ENCODE measurements around the gene SLC38A11.

Gene SLC38A11

GRCh38 chr2:164969909-164970690 is 14.8 kb upstream of the SLC38A11 start:
- DNase-seq = no peak

GRCh38 chr2:164967781-164968228 is 12.5 kb upstream of the SLC38A11 start:
- DNase-seq = no peak

- no peak for DNase-seq
These were observed 12.0 kb upstream of the SLC38A11 start for GRCh38 chr2:164967361-164967760.

- no peak for DNase-seq
These were observed 9.4 kb upstream of the SLC38A11 start for GRCh38 chr2:164964700-164965099.

GRCh38 chr2:164960159-164960558 is 4.8 kb upstream of the SLC38A11 start:
- DNase-seq = no peak

- DNase-seq = no peak
These were observed 1.1 kb downstream of the SLC38A11 start for GRCh38 chr2:164954186-164954585.

GRCh38 chr2:164953279-164953678 is 2.0 kb downstream of the SLC38A11 start:
- DNase-seq = no peak

- DNase-seq = no peak
These were observed 3.1 kb downstream of the SLC38A11 start for GRCh38 chr2:164952057-164952702.

- no peak for DNase-seq
These were observed 6.8 kb downstream of the SLC38A11 start for GRCh38 chr2:164948540-164948939.

- DNase-seq = no peak
These were observed 8.0 kb downstream of the SLC38A11 start for GRCh38 chr2:164947281-164947680.

- no peak for DNase-seq
These were observed 12.0 kb downstream of the SLC38A11 start for GRCh38 chr2:164943289-164943688.

- DNase-seq = no peak
These were observed 17.4 kb downstream of the SLC38A11 start for GRCh38 chr2:164937864-164938401.

GRCh38 chr2:164935118-164936101 is 19.9 kb downstream of the SLC38A11 start:
- DNase-seq = no peak

GRCh38 chr2:164934401-164935117 is 20.8 kb downstream of the SLC38A11 start:
- DNase-seq = no peak

GRCh38 chr2:164933671-164934189 is 21.6 kb downstream of the SLC38A11 start:
- DNase-seq = no peak

GRCh38 chr2:164932377-164932776 is 22.9 kb downstream of the SLC38A11 start:
- DNase-seq = no peak

- DNase-seq = no peak
These were observed 27.1 kb downstream of the SLC38A11 start for GRCh38 chr2:164928101-164928673.

GRCh38 chr2:164922134-164922533 is 33.2 kb downstream of the SLC38A11 start:
- no peak for DNase-seq

GRCh38 chr2:164920430-164920829 is 34.9 kb downstream of the SLC38A11 start:
- DNase-seq = no peak

- DNase-seq = no peak
These were observed 37.9 kb downstream of the SLC38A11 start for GRCh38 chr2:164917296-164917903.

- no peak for DNase-seq
These were observed 39.8 kb downstream of the SLC38A11 start for GRCh38 chr2:164915566-164915965.
